Breast epithelium (tissue), 4 donors: ENCODE data around the gene TRPV2. TPM values are rescaled to one million over a fixed set of nuclear protein-coding genes. Genes with fewer than 3 reads are reported as not detected.
"Not testable (repeated sequence)": the region's sequence is repeated elsewhere in the genome, so short reads cannot be mapped to it uniquely, and the experiment has no call there.

Experiments
- DNase-seq, 2 donors: peaks; one replicate each; pipeline ENCODE4 v3.0.0-alpha.2; 2019; ENCODE audit warnings: low spot score in 2 of 2
- H3K27ac ChIP-seq, 2 donors: fragments of 200-600 bp; sonication (generic) in 1 of 2; one replicate each; pipeline ENCODE4 v1.5.1; 2016 to 2019; ENCODE audit warnings: mild to moderate bottlenecking in 1 of 2
- H3K27me3 ChIP-seq, 2 donors: fragments of 200-600 bp; sonication (generic) in 1 of 2; one replicate each; pipeline versions ENCODE4 v1.5.1 to v1.6.0; 2017 to 2019; ENCODE audit warnings: control low read depth in 1 of 2, mild to moderate bottlenecking in 1 of 2
- H3K36me3 ChIP-seq: fragments of 200-600 bp; one replicate; pipeline ENCODE4 v1.5.1; 2019
- H3K4me1 ChIP-seq, 2 donors: fragments of 200-600 bp; sonication (generic); one replicate each; pipeline ENCODE4 v1.5.1; 2016 to 2019; ENCODE audit warnings: control low read depth in 1 of 2
- H3K4me3 ChIP-seq, 3 donors: fragments of 200-600 bp; sonication (generic); 1 replicate in 2 of 3; 2 replicates in 1 of 3; pipeline ENCODE4 v1.5.1; 2016 to 2019; ENCODE audit warnings: mild to moderate bottlenecking in 3 of 3, moderate library complexity in 2 of 3
- H3K9me3 ChIP-seq, 2 donors: fragments of 200-600 bp; sonication (generic) in 1 of 2; one replicate each; pipeline ENCODE4 v1.5.1; 2016 to 2019; ENCODE audit warnings: control low read depth in 1 of 2
- CTCF ChIP-seq, 3 donors: fragments of 450-650 bp; IDR thresholded peaks; one replicate each; pipeline ENCODE4 v1.5.1; 2016 to 2017; ENCODE audit warnings: antibody characterized with exemption in 3 of 3, mild to moderate bottlenecking in 3 of 3, moderate library complexity in 3 of 3
- POLR2A ChIP-seq: fragments of 450-650 bp; IDR thresholded peaks from one replicate; pipeline ENCODE4 v1.6.1; 2016; ENCODE audit warnings: antibody characterized with exemption, mild to moderate bottlenecking, moderate library complexity
- POLR2AphosphoS5 ChIP-seq, 3 donors: sonication (generic); formaldehyde crosslinking; IDR thresholded peaks; one replicate each; pipeline ENCODE4 v1.6.1; 2017; ENCODE audit warnings: antibody characterized with exemption in 3 of 3
- intact Hi-C: fragments of 100-400 bp; cut with DNase I; formaldehyde crosslinking; loops from one replicate; pipeline ENCODE4 v1.15.1; 2023; ENCODE audit warnings: low total_unique reads
- total RNA-seq, 3 donors: library from RNA; depleted of rRNA; stranded (reverse); fragments of >200 nt; gene quantifications; one replicate each; pipeline ENCODE4 v1.1.0, GENCODE V29; 2016

The TRPV2 gene
- total RNA-seq, 3 donors from 2014 or later, result 6.6 to 14.2 (median 11.3) TPM

- Histone ChIP-seq H3K36me3 (no peaks in the 10 kb centered on the region), H3K9me3 (no peaks in the 10 kb centered on the region), H3K4me1 (peaks cover 0 to 6% of the 10 kb centered on the region in 2 donors), H3K4me3 (peak overlapping the region; percentile 87 to 92 (median 91)), H3K27me3 (no peaks in the 10 kb centered on the region), H3K27ac (peak overlapping the region; percentile 86 to 91)
- no peak for DNase-seq
- TF ChIP-seq POLR2A (no peak), CTCF (IDR thresholded peaks at IDR 0.05) (no peak), POLR2AphosphoS5 (IDR thresholded peaks at IDR 0.05) (no peak)
- intact Hi-C loops, result no loop called here
Observed at GRCh38 chr17:16439303-16439791, 24.0 kb downstream of the TRPV2 start.

- H3K36me3 ChIP-seq, result no peaks in the 10 kb centered on the region
- H3K4me1 ChIP-seq, result peaks cover 0 to 6% of the 10 kb centered on the region in 2 donors
- intact Hi-C loops, result no loop called here
- H3K27ac ChIP-seq, result peak overlapping the region; percentile 86 to 91
- TF ChIP-seq CTCF (IDR thresholded peaks at IDR 0.05) (no peak), POLR2A (no peak), POLR2AphosphoS5 (IDR thresholded peaks at IDR 0.05) (no peak)
- H3K27me3 ChIP-seq, result no peaks in the 10 kb centered on the region
- H3K4me3 ChIP-seq, result peak overlapping the region; percentile 87 to 92 (median 91)
- no peak for DNase-seq
- H3K9me3 ChIP-seq, result no peaks in the 10 kb centered on the region
Observed at GRCh38 chr17:16439811-16440351, 24.5 kb downstream of the TRPV2 start.

- H3K4me1 ChIP-seq, DNase-seq, H3K27me3 ChIP-seq, H3K9me3 ChIP-seq, intact Hi-C loops, H3K36me3 ChIP-seq: not testable (repeated sequence)
- Histone ChIP-seq H3K4me3 (peak overlapping the region; percentile 87 to 92 (median 91)), H3K27ac (peak overlapping the region; percentile 86 to 91)
Observed at GRCh38 chr17:16440354-16440753, 25.0 kb downstream of the TRPV2 start.

GRCh38 chr17:16440901-16441629, 25.7 kb downstream of the TRPV2 start:
- Histone ChIP-seq H3K27ac (no peak overlapping the region), H3K36me3 (no peaks in the 10 kb centered on the region), H3K4me1 (peaks cover 0 to 6% of the 10 kb centered on the region in 2 donors), H3K9me3 (no peaks in the 10 kb centered on the region), H3K4me3 (no peak overlapping the region), H3K27me3 (no peaks in the 10 kb centered on the region)
- TF ChIP-seq POLR2AphosphoS5 (IDR thresholded peaks at IDR 0.05) (no peak), POLR2A (no peak), CTCF (IDR thresholded peaks at IDR 0.05) (no peak)
- intact Hi-C loops, result no loop called here
- no peak for DNase-seq

- peak overlapping the region in 1 of 3 donors; percentile 9 for H3K4me3 ChIP-seq
- no peaks in the 10 kb centered on the region for H3K27me3 ChIP-seq
- H3K4me1 ChIP-seq, result peaks cover 0 to 6% of the 10 kb centered on the region in 2 donors
- intact Hi-C loops, result no loop called here
- no peak for DNase-seq
- no peak overlapping the region for H3K27ac ChIP-seq
- no peaks in the 10 kb centered on the region for H3K9me3 ChIP-seq
- no peak for TF ChIP-seq CTCF (IDR thresholded peaks at IDR 0.05)
- no peaks in the 10 kb centered on the region for H3K36me3 ChIP-seq
Observed at GRCh38 chr17:16442141-16442540, 26.8 kb downstream of the TRPV2 start.
